GM18511 (cell line): Measurements from ENCODE around the gene FLCN.

Experiments used
- ATAC-seq: cut with Tn5 transposase; IDR thresholded peaks from one replicate; pipeline ENCODE4 v1.9.1; 2021; ENCODE audit warnings: mild to moderate bottlenecking, moderate library complexity; ENCODE audit not compliant: unreplicated experiment

Gene FLCN

DNA sequence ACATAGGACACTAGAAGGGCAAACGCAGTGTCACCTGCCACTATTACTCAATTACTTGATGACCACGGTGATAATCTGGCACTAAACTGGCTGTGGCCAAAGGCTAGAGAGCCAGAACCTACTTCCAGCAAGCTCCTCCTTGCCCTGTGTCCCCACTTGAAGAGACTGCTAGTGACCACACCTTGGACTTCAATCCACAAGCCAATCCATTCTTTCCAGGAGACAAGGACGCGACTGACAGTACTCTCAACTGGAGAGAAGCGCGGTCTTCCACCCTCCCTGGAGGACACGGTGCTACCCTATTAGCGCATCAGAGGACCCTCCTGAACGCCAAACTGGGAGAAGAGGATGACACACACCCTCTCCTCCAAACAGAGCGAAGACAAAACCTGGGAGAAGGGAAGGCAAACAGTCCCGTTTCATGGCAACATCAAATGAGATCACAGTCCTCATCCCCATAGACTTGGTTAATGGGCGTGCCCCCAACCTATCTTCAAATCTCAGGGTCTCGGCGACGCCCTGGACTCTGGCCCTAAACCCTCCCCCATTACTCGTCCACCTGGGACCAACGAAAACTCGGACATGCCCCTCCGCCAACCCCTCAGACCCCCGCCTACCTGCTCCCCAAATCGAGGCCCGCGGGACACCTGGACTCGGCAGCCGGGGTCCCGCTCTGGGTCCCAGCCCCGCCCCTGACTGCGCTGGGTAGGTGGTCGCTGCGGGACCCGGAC, 508 bp downstream of the FLCN start:
- ATAC-seq = peak; percentile 31

DNA sequence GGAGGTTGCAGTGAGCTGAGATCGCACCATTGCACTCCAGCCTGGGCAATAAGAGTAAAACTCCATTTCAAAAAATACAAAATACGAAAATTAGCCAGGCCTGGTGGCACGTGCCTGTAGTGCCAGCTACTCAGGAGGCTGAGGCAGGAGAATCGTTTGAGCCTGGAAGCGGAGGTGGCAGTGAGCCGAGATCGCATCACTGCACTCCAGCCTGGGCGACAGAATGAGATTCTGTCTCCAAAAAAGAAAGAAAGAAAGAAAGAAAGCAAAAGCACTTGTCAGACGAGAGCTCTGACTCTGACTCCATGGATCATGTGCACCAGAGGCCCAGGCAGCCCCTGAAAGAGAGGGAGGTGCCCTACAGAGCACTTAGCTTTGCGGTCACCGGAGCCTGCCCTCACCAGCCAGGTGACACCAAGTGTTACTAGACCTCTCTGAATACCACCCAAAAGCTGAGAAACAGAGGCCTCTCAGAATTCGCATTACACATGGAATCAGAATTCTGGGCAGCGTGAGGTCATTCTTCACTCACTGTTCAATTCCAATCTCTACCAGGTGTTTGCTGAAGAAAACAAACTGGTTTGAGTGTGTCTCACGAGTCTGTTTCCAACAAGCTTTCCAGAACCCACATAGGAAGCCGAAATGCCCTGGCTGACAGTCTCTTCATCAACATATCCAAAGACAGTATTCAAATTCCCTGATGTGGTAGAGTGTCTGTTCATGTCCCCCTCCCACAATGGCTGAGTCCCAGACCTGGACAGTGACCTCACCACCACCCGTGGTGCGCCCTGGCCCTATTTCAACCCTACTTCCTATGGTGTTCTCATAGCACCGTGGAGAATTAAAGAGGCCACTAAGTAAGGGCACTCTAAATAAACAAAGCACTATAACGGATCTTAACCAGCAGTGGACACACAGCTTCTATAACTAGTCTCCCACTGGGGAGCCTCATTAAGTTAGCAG, 1.5 kb downstream of the FLCN start:
- no peak for ATAC-seq

DNA sequence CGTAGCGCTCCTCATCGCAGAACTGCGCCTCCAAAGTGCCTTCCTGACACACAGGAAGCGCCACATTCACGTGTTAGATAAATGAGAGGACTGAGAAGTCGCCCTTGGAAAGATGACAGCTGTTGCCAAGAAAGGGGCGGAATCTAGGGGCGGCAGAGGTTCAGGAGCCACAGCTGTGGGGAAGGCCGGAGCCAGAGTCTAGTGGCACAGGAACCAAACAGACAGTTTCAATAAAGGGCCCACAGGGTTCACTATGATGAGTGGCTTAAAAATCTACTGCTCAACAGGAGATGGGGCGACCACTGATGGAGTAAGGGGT, 4.7 kb downstream of the FLCN start:
- no peak for ATAC-seq

DNA sequence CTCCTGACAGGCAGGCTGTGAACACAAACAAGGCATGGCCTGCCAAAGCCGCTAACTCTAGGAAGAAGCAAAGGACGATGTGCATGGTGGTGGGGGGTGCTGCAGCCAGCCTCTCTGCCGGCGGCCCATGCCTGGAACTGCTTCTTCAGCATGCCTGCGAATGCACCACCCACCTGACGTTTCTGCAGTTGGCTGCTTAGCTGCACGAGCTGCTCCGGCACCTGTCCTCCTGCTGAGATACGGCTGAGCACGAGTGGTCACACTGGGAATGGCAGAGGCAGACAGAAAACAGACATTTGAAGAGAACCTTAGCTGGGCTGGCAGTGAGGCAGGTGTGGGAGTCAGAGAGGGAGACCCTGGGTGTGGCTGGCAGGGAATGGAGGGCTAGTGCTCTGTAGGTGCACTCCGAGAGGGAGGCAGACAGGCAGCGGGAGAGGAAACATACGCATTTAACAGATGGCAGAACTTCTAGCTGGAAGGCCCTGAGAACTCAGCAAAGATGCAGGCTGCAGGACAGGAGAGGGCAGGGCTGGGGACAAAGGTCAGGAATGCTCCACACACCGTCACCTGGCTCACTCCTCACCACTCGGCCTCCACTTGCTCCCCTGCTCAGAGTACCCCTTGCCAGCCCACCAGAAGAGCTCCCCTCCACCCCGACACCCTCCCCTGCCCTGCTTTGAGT, 5.2 kb downstream of the FLCN start:
- ATAC-seq = no peak

DNA sequence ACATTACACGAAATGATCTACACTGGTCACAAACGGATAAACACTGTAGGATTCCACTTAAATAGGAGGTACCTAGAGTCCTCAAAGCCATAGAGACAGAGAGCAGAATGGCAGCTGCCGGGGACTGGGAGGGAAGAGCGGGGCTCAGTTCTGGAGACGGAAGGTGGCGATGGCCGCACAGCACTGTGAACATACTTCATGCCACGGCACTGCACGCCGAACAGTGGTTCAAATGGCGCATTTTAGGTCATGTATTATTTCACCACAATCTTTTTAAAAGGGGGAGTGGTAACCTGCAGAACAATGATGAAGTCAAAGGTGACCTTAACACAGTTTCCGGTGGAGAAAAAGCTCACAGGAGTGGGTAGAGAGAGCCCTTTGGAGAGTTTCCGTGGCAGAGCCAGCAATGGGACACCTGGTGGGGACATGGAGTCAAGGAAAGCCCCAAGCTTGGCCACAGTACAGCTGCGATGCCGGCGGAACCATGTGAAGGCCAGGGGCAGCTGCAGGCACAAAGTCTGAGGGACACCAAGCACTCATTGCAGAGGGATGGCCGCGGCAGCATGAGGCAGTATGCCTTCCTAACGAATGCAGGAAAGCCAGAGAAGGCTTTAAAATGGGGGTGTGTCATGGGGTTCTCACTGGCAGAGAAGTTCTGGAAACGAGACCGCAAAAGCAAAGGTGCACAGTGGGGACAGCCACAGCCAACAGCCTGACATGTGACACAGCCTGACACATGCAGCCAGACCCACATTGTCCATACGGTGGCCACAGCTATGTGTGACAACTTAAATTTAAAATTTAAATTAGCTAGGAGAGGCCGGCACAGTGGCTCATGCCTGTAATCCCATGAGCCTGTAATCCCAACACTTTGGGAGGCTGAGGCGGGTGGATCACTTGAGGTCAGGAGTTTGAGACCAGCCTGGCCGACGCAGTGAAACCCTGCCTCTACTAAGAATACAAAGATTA, 7.3 kb downstream of the FLCN start:
- no peak for ATAC-seq

DNA sequence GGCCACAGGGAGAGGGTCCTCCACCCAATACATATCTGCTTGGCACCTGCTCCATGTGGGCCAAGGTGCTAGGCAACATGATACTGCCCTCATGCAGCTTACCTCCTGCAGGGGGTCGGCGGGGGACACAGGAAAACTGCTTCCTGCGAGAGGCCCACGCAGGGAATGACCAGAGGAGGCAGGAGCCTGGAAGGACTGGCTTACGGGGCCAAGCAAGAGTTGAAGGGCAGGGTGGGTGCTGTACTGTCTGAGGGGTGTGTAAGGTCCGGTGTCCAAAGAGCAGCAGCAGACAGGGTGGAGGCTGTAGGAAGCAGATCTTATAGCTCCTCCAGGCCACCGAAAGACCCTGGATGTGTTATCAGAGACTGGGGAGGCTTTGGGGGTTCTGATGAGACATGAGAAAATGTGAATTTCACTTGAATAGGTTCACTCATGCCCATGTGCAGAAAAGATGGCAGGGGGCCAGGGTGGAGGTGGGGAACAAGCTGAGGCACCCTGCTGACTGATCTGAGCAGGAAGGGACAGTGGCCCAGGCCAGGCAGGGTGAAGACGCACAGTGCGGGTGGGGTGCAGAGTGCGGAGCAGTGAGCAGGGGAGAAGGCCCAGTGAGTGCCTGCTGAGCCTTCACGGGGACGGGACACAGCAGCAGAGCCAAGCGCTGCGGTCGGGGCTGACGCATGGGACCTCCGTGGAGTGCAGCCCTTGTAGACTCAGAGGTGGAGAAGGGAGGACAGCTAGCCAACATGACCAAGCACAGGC, 8.3 kb downstream of the FLCN start:
- ATAC-seq = no peak

DNA sequence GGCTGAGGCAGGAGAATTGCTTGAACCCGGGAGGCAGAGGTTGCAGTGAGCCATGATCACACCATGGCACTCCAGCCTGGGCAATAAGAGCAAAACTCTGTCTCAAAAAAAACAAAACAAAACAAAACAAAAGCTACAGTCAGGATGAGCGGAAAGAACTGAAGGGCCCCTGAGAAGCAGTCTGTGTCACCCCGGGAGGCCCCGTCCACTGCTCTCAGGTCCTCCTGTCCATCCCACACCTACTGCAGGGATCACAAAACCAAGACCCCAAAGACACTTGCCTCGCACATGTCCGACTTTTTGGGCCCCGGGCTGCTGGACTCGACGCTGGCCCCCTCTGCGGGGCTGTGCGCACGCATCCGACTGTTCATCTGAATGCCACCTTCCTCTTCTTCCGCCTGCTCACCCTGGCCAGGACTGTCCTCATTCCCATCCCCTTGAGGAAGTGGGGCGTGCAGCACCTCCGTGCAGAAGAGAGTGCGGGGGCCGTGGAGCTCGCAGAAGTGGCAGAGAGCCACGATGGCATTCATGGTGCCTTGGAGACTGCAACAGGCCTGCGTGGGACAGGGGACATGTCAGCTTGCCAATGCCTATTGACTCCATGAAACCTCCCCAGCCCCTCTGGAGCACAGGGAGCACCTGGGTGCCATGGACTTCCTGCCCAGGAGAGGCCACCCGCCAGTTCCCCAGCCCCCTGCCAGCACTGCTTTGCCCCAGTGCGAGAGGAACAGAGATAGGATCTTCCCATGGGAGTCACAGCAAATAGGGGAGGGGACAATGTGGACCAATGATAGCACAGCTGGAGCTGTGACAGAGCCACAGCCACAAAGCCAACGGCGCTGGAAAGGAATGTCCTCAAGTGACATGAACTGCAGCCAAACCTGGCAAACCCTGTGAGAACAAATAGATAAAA, 9.1 kb downstream of the FLCN start:
- no peak for ATAC-seq

DNA sequence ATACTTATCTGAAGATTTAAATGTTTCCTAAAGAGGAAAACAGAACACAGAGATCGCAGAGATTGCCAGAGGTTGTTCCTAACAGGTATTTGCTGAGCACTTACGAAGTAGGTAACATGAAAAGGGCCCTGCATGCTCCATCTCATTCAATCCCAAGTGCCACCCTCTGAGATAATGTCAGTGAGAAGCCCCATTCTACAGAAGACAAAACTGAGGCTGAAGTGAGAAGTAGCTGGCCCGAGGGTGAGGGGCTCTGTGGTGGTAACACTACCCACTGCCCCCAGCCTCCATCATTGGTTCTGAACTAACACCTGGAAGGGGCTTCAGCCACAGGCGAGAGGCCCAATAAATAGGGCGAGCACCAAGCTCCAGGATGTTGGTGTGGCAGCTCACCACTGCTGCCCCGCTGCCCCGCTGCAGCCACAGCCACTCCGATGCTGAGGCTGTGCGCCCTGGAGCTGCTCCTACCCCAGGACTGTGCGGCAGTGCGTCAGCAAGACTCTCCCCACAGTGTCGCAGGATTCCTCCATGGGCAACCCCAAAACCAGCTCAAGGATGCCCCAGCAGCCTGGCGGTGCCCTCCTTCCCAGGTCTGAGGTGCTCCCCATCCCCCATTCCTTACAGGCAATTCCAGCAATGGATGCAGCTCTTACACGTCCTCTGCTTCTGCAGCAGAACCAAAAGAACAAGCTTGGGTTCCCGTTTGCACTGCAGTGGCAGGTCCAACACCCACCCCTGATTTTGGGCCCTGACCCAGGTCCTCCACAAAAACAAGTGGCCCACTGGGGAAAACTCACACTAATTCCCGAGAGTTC, 10.3 kb downstream of the FLCN start:
- ATAC-seq = no peak

DNA sequence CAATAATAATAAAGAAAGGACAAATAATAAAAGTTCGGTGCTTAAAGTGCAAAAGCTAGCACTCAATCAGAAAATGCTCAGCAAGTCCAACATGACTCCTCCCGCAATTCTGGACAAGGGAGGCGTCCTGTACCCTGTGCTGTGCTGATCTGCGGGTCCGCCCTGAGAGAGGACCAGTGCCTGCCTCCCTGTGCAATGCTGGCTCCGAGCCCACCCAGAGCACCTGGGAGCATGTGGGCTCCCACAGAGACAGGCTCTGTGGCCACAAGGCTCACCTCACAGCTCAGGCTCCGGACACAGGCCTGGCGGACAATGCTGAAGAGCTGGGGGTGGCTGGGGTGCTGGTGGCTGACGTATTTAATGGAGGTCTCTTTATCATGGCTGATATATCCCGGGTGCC, 11.1 kb downstream of the FLCN start:
- ATAC-seq = no peak

DNA sequence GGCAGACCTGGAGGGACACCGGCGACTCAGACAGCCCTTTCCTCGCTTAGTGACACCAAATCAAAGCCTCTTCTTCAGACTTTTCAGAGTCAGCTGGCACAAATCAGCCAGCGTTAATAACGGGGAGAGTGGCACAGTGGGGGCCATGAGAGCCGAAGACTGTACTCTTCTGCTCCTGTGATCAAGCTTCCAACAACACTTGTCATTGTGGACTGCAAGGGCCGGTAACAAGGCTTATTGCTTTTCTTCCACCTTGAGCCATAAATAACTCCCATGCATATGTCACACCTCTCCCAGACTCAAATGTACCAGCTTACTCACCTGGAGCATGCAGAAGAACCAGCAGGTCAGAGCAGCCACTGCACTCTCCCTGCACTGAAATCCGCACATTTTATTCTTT, 12.8 kb downstream of the FLCN start:
- ATAC-seq = no peak

DNA sequence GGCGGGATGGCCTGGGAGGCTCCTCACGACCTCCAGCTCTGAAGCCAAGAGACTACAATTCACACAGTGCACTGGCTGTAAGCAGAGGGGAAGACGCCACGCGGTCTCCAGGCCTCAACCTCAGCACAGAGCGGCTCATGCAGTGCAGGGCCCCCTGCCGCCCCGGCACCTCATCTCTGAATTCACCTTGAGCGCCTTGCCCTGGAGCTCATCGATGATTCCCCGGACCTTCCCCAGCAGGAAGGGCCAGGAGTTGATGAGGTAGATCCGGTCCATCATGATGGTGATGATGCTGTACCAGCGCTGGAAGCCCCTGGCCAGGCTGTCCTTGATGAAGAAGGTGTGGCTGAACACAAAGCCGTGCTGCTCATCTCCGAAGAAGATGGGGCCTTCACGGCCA, 13.2 kb downstream of the FLCN start:
- no peak for ATAC-seq

DNA sequence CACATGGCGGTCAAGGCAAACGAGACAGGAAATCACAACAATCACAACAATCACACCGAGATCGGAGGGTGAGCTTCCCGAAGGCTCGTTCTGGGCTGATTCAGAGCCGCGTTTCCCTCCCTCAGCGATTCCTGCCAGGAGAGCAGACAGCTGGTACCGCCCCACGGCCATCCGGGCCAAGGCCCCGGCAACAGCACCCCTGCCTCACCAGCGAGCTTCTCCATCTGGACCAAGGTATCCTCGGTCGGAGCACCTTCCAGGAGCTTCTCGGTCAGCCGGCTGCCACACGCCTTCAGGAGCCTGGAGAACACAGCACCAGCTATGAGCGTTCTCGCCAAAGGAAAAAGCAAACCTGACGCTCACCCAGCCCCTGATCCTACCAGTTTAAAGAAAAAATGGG, 15.6 kb downstream of the FLCN start:
- no peak for ATAC-seq

DNA sequence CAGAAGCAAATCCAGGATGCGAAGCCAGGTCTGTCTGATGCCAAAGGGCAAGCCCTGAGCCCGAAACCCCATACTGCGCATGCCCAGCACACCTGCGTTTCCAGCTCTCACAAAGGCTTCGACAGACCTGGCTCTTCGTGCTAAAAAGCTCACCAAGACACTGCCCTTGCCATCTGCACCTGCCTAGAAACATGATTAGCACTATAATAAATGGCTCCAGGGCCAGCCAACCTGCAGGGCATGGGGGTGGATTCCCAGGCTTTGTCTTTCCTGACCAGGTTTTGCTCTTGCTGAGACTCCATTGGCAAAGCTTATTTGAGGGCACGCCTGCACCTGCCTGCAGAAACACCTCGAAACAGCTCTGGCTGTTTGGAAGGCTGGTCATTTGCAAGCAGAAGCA, 16.4 kb downstream of the FLCN start:
- no peak for ATAC-seq

DNA sequence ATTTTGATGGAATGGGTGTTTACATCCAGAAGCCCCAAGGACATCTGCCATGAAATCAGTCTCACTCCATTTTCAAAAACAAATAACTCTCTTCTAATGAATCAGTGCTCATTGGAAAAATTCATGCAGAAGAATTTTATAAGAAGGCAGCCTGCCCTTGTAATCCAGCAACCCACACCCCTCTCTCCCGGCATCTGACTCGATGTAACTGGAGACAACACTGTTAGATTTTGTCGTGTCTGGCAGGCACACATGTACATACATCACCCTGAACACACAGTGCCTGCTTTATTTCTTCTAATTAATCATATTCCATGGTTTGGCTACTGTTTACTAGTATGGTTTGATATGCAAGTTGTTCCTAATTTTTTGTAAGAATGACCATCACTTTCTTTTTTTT, 19.0 kb downstream of the FLCN start:
- ATAC-seq = no peak

DNA sequence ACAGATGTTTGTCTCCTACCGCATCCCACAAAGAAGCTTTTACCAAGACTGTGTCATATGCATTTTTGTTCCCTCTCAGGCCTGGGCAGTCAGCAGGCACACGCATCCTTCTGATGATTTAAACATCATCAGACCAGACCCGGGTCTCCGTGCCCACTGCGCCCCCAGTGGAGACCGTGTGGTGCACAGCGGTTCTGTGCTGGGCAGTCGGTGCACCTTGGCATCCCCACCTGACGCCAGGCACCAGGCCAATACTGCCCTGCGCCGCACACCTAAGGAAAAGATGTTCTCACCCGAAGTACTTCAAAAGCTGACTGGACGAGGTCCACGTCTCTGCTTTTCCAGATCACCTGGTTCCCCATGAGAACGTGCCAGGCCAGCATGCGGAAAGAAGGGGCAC, 20.2 kb downstream of the FLCN start:
- no peak for ATAC-seq

DNA sequence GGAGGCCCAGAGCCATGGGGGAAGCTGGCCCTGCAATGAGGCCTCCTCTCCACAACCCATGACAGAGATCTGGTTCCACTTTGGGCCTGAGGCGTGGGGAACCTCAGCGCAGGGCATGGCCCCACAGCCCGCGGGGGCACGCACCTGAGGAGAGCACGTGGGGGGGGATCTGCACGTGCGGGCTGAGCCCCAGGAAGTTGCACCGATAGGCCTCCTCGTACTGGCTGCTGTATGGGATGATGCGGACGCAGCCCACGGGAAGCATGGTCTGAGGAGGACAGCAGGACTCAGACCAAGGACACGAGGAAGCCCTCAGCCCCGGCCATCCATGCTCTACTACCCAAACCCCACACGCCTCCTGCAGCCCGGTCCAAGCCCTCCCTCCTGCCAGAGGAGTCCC, 20.7 kb downstream of the FLCN start:
- ATAC-seq = no peak

DNA sequence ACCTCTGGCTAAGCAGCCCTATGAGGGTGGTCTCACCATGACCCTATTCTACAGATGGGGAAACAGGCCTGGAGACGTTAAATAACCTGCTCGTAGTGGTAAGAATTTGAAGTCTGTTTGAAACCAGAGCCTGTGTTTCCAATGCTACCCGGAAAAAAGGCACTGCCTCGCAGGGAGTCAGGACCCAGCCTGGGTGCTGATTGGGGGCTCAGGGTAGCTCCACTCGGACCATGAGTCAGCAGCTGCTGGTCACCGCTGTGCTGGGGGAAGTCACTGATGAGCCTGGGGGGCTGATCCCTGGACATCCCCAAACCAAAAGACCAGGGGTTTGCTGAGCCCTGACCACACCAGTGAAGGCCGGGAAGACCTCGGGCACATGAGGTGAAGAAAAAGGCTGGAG, 21.4 kb downstream of the FLCN start:
- no peak for ATAC-seq
